Spleen (tissue), 11 donors: ENCODE results near the gene FRS3. TPM values are rescaled to one million over a fixed set of nuclear protein-coding genes. Genes with fewer than 3 reads are reported as not detected.

Experiments
- DNase-seq: peaks from one replicate; pipeline ENCODE4 v3.0.0-alpha.2; 2020
- H3K27ac ChIP-seq, 8 donors: fragments of 200-600 bp; sonication (generic) in 7 of 8; 1 replicate in 4 of 8; 2 replicates in 4 of 8; pipeline versions ENCODE4 v1.5.0 to v1.8.0; 2016 to 2021; ENCODE audit warnings: inconsistent platforms in 4 of 8, mild to moderate bottlenecking in 4 of 8, moderate library complexity in 1 of 8
- H3K27me3 ChIP-seq, 7 donors: fragments of 200-600 bp; sonication (generic) in 6 of 7; replicated peaks in 1 of 7; 1 replicate in 4 of 7; 2 replicates in 3 of 7; pipeline versions ENCODE4 v1.5.0 to v1.8.0; 2016 to 2021; ENCODE audit warnings: inconsistent platforms in 3 of 7, mild to moderate bottlenecking in 1 of 7
- H3K36me3 ChIP-seq, 6 donors: fragments of 200-600 bp; sonication (generic) in 5 of 6; 1 replicate in 4 of 6; 2 replicates in 2 of 6; pipeline versions ENCODE4 v1.5.0 to v1.8.0; 2016 to 2021; ENCODE audit warnings: inconsistent platforms in 2 of 6
- H3K4me1 ChIP-seq, 6 donors: fragments of 200-600 bp; sonication (generic) in 5 of 6; 1 replicate in 3 of 6; 2 replicates in 3 of 6; pipeline versions ENCODE4 v1.5.0 to v1.8.0; 2016 to 2021; ENCODE audit warnings: inconsistent platforms in 3 of 6
- H3K4me3 ChIP-seq, 8 donors: fragments of 200-600 bp; sonication (generic) in 7 of 8; 1 replicate in 4 of 8; 2 replicates in 4 of 8; pipeline versions ENCODE4 v1.5.0 to v1.8.0; 2016 to 2021; ENCODE audit warnings: inconsistent platforms in 4 of 8, mild to moderate bottlenecking in 4 of 8, moderate library complexity in 2 of 8
- H3K9me3 ChIP-seq, 8 donors: fragments of 200-600 bp; sonication (generic) in 7 of 8; 1 replicate in 4 of 8; 2 replicates in 4 of 8; pipeline versions ENCODE4 v1.5.0 to v1.8.0; 2016 to 2021; ENCODE audit warnings: inconsistent platforms in 4 of 8
- POLR2A ChIP-seq, 3 donors: fragments of 450-650 bp; IDR thresholded peaks; one replicate each; pipeline ENCODE4 v1.5.1; 2017; ENCODE audit warnings: antibody characterized with exemption in 3 of 3, mild to moderate bottlenecking in 1 of 3
- POLR2AphosphoS5 ChIP-seq, 3 donors: sonication (generic); formaldehyde crosslinking; IDR thresholded peaks; one replicate each; pipeline ENCODE4 v1.5.1; 2017; ENCODE audit warnings: antibody characterized with exemption in 3 of 3
- WGBS, 5 donors: extraction: QIAGEN DNeasy Blood & Tissue Kit in 3 of 5; methylation state at CpG; one replicate each; pipeline versions ENCODE4 v1.1.5 to v1.1.7; 2013 to 2018; 5-methylcytosine and 5-hydroxymethylcytosine counted together
- intact Hi-C: fragments of 100-400 bp; cut with DNase I; formaldehyde crosslinking; loops from one replicate; pipeline ENCODE4 v1.15.0; 2023; ENCODE audit warnings: low total_unique reads
- polyA plus RNA-seq, 3 donors: library from polyadenylated mRNA; stranded (reverse); fragments of 200-250 nt; gene quantifications; one replicate each; pipeline ENCODE4 v1.2.1, GENCODE V29; 2013
- total RNA-seq, 7 donors: library from RNA; depleted of rRNA in 3 of 7; stranded (reverse); fragments of >200 nt in 3 of 7; fragmentation: NEBNext Ultra II Directional in 4 of 7; extraction: Animal tissue kit (Norgen Biotek cat#: 25700) in 4 of 7; gene quantifications; one replicate each; pipeline versions ENCODE4 v1.1.0 to v1.2.1, GENCODE V29; 2016 to 2021
- TF ChIP-seq, protein P1 (sequence below), 11 experiments: fragments of 200-600 bp in 7 of 11; fragments of 450-650 bp in 4 of 11; sonication (generic) in 4 of 11; IDR thresholded peaks in 8 of 11; conservative IDR thresholded peaks in 3 of 11; 1 replicate in 7 of 11; 2 replicates in 4 of 11; pipeline versions ENCODE4 v1.4.0 to v1.8.0; 2016 to 2021; ENCODE audit warnings: antibody characterized with exemption in 11 of 11, inconsistent platforms in 4 of 11, mild to moderate bottlenecking in 1 of 11
- donor health status: healthy with polysubstance abuse.
- donor health status: DM: no; HTN: no; CAD: no; lungs with moderate emphysema.
- donor health status: DM: no; HTN: no; CAD: no.
- donor health status: Bipolar disorder and iron deficiency.
- donor health status: healthy.
- donor health status: DM: no; HTN: no; CAD: no.
- donor health status: DM: yes; HTN: yes; CAD: no.

The FRS3 gene
- total and polyA plus RNA-seq, 10 donors = 2.6 to 7.3 (median 6.0) TPM

GRCh38 chr6:41823178-41823577 lies 43.5 kb upstream of the FRS3 start:
- TF ChIP-seq POLR2A (IDR thresholded peaks at IDR 0.05) (no peak), POLR2AphosphoS5 (IDR thresholded peaks at IDR 0.05) (no peak)
- TF ChIP-seq, protein P1, sequence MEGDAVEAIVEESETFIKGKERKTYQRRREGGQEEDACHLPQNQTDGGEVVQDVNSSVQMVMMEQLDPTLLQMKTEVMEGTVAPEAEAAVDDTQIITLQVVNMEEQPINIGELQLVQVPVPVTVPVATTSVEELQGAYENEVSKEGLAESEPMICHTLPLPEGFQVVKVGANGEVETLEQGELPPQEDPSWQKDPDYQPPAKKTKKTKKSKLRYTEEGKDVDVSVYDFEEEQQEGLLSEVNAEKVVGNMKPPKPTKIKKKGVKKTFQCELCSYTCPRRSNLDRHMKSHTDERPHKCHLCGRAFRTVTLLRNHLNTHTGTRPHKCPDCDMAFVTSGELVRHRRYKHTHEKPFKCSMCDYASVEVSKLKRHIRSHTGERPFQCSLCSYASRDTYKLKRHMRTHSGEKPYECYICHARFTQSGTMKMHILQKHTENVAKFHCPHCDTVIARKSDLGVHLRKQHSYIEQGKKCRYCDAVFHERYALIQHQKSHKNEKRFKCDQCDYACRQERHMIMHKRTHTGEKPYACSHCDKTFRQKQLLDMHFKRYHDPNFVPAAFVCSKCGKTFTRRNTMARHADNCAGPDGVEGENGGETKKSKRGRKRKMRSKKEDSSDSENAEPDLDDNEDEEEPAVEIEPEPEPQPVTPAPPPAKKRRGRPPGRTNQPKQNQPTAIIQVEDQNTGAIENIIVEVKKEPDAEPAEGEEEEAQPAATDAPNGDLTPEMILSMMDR (IDR thresholded peaks at IDR 0.05 in 8 of 11, conservative IDR thresholded peaks at IDR 0.05 in 3 of 11) = no peak
- Histone ChIP-seq H3K4me1 (peaks cover 0 to 5% (median 0%) of the 10 kb centered on the region in 6 donors), H3K9me3 (no peaks in the 10 kb centered on the region), H3K36me3 (no peaks in the 10 kb centered on the region), H3K4me3 (no peak overlapping the region), H3K27me3 (no peaks in the 10 kb centered on the region), H3K27ac (no peak overlapping the region)
- no peak for DNase-seq
- WGBS, 5 donors = 92 to 100% (median 100%) methylated on average over 1 of the region's 1 CpG
- intact Hi-C loops = no loop called here

- no peaks in the 10 kb centered on the region for H3K27me3 ChIP-seq
- WGBS, 5 donors = 92 to 100% (median 100%) methylated on average over 1 of the region's 1 CpG
- intact Hi-C loops = no loop called here
- H3K9me3 ChIP-seq = no peaks in the 10 kb centered on the region
- no peak overlapping the region for H3K27ac ChIP-seq
- TF ChIP-seq POLR2A (IDR thresholded peaks at IDR 0.05) (no peak), POLR2AphosphoS5 (IDR thresholded peaks at IDR 0.05) (no peak)
- TF ChIP-seq, protein P1 (IDR thresholded peaks at IDR 0.05 in 8 of 11, conservative IDR thresholded peaks at IDR 0.05 in 3 of 11) = no peak
- no peaks in the 10 kb centered on the region for H3K36me3 ChIP-seq
- DNase-seq = no peak
- H3K4me1 ChIP-seq = peaks cover 0 to 5% (median 0%) of the 10 kb centered on the region in 6 donors
- H3K4me3 ChIP-seq = no peak overlapping the region
Measured at GRCh38 chr6:41822021-41822420, 42.3 kb upstream of the FRS3 start.

DNA sequence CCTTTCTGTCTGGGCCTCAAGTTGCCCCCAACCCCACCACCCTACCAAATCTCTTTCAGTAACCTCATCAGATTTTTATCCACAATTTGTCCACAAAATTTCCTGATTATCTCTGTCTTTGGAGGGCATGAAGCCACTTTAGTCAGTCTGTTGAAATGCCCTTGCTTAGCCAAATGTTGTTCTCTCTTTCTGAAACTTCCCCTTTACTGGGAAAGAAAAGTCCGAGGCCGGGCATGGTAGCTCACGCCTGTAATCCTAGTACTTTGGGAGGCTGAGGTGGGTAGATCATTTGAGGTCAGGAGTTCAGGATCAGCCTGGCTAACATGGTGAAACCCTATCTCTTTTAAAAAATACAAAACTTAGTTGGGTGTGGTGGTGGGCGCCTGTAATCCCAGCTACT lies 41.6 kb upstream of the FRS3 start:
- intact Hi-C loops = no loop called here
- peaks cover 0 to 5% (median 0%) of the 10 kb centered on the region in 6 donors for H3K4me1 ChIP-seq
- no peak overlapping the region for H3K4me3 ChIP-seq
- H3K27me3 ChIP-seq = no peaks in the 10 kb centered on the region
- no peaks in the 10 kb centered on the region for H3K36me3 ChIP-seq
- H3K9me3 ChIP-seq = no peaks in the 10 kb centered on the region
- TF ChIP-seq POLR2A (IDR thresholded peaks at IDR 0.05) (no peak), POLR2AphosphoS5 (IDR thresholded peaks at IDR 0.05) (no peak)
- TF ChIP-seq, protein P1 (IDR thresholded peaks at IDR 0.05 in 8 of 11, conservative IDR thresholded peaks at IDR 0.05 in 3 of 11) = no peak
- 59 to 88% (median 78%) methylated on average over 4 of the region's 4 CpGs for WGBS, 5 donors
- H3K27ac ChIP-seq = no peak overlapping the region
- DNase-seq = no peak

DNA sequence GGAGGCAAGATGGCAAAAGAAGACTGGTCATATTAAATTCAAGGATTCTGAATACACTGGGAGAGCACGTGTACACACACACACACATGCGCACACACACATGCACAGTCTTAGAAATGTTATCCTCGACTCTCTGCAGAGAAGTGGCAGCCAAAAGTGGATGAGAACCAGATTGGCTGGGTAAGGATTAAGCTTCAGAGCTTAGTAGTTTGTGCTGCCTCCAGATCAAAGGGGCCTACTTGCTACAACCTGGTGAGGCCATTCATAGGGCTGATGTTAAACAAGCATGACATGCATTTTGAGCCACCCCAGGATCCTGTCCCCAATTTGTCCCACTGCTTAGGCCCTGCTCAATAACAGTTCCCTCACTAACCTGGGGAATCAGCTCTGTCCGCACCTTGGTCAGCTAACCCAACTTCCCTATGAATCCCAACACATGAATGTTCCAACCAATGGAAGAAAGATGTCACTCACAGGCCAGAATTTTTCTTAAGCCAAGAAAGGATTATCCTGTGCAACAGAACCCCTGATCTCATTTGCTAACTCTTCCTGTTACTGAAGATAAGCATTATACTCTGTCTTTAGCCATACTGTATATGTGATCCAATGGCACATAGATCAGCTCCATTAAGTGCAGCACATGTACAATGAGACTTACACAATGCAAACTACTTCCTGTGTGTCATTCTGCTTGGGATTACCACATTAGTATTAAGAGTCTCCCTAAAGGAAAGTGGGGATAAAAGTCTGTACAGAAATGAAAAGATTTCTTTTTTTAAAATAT lies 38.8 kb upstream of the FRS3 start:
- TF ChIP-seq POLR2A (IDR thresholded peaks at IDR 0.05) (no peak), POLR2AphosphoS5 (IDR thresholded peaks at IDR 0.05) (no peak)
- TF ChIP-seq, protein P1 (IDR thresholded peaks at IDR 0.05 in 8 of 11, conservative IDR thresholded peaks at IDR 0.05 in 3 of 11) = no peak
- H3K4me1 ChIP-seq = peaks cover 0 to 5% (median 0%) of the 10 kb centered on the region in 6 donors
- H3K36me3 ChIP-seq = no peaks in the 10 kb centered on the region
- 81 to 94% (median 85%) methylated on average over 4 of the region's 4 CpGs for WGBS, 5 donors
- intact Hi-C loops = no loop called here
- no peaks in the 10 kb centered on the region for H3K27me3 ChIP-seq
- DNase-seq = no peak
- H3K9me3 ChIP-seq = no peaks in the 10 kb centered on the region
- no peak overlapping the region for H3K27ac ChIP-seq
- H3K4me3 ChIP-seq = no peak overlapping the region
